Peyer's patch (tissue), 4 donors: Measurements from ENCODE around the gene HIC2. TPM values are rescaled to one million over a fixed set of nuclear protein-coding genes. Genes with fewer than 3 reads are reported as not detected.
"Not testable (repeated sequence)": the region's sequence is repeated elsewhere in the genome, so short reads cannot be mapped to it uniquely, and the experiment has no call there.

ENCODE experiments used
- DNase-seq, 3 donors: peaks; one replicate each; pipeline ENCODE4 v3.0.0-alpha.2; 2017 to 2019
- H3K27ac ChIP-seq, 4 donors: fragments of 200-600 bp; sonication (generic); one replicate each; pipeline ENCODE4 v1.5.1; 2016 to 2019
- H3K27me3 ChIP-seq, 2 donors: fragments of 200-600 bp; sonication (generic); one replicate each; pipeline ENCODE4 v1.5.1; 2019
- H3K36me3 ChIP-seq, 3 donors: fragments of 200-600 bp; sonication (generic); one replicate each; pipeline ENCODE4 v1.5.1; 2016 to 2019
- H3K4me1 ChIP-seq, 4 donors: fragments of 200-600 bp; sonication (generic); one replicate each; pipeline ENCODE4 v1.5.1; 2016 to 2019
- H3K4me3 ChIP-seq, 4 donors: fragments of 200-600 bp; sonication (generic); 1 replicate in 3 of 4; 2 replicates in 1 of 4; pipeline ENCODE4 v1.5.1; 2016 to 2019; ENCODE audit warnings: mild to moderate bottlenecking in 1 of 4
- H3K9me3 ChIP-seq, 4 donors: fragments of 200-600 bp; sonication (generic); one replicate each; pipeline ENCODE4 v1.5.1; 2016 to 2019; ENCODE audit warnings: mild to moderate bottlenecking in 1 of 4
- total RNA-seq, 4 donors: library from RNA; depleted of rRNA; stranded (reverse); fragments of >200 nt; gene quantifications; one replicate each; pipeline ENCODE4 v1.1.0, GENCODE V29; 2016

The HIC2 gene, protein sequence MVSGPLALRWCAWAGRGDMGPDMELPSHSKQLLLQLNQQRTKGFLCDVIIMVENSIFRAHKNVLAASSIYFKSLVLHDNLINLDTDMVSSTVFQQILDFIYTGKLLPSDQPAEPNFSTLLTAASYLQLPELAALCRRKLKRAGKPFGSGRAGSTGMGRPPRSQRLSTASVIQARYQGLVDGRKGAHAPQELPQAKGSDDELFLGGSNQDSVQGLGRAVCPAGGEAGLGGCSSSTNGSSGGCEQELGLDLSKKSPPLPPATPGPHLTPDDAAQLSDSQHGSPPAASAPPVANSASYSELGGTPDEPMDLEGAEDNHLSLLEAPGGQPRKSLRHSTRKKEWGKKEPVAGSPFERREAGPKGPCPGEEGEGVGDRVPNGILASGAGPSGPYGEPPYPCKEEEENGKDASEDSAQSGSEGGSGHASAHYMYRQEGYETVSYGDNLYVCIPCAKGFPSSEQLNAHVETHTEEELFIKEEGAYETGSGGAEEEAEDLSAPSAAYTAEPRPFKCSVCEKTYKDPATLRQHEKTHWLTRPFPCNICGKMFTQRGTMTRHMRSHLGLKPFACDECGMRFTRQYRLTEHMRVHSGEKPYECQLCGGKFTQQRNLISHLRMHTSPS
- total RNA-seq: 1 to 10 TPM; 5.0 to 9.5 (median 7.4) TPM

DNA sequence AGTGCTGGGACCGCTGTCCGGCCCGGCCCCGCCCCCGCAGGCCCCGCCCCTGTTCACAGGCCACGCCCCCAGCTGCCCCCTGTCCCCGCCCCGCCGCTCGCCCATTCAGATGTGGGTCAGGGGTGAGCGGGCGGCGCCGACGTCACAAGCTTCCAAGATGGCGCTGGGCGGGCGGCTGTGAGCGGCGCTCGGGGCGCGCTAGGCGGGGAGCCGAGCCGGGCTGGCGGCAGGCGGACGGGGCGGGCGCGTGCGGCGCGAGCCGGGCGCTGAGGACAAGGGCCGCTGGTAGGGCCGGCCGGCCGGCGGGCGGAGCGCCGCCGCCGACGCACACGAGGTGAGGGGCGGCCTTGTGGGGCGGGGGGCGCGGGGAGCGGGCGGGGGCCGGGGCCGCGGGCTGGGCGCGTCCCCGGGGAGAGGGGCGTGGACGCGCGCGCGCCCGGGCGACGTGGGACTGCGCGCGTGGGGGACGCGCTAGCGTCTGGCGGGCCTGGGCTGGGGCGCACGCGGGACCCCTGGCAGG lies at the start of gene HIC2:
Gene HIC2, plus strand, starts transcription at position 145 of the 520 bp plus-strand sequence. CDS start 25,461 bp downstream, outside the sequence.
- H3K36me3 ChIP-seq, DNase-seq, H3K4me1 ChIP-seq, H3K9me3 ChIP-seq, H3K27me3 ChIP-seq: not testable (repeated sequence)
- Histone ChIP-seq H3K27ac (peak within 1 kb of the TSS in 1 of 4 donors; percentile 65), H3K4me3 (peak within 1 kb of the TSS; percentile 42 to 55 (median 47))

DNA sequence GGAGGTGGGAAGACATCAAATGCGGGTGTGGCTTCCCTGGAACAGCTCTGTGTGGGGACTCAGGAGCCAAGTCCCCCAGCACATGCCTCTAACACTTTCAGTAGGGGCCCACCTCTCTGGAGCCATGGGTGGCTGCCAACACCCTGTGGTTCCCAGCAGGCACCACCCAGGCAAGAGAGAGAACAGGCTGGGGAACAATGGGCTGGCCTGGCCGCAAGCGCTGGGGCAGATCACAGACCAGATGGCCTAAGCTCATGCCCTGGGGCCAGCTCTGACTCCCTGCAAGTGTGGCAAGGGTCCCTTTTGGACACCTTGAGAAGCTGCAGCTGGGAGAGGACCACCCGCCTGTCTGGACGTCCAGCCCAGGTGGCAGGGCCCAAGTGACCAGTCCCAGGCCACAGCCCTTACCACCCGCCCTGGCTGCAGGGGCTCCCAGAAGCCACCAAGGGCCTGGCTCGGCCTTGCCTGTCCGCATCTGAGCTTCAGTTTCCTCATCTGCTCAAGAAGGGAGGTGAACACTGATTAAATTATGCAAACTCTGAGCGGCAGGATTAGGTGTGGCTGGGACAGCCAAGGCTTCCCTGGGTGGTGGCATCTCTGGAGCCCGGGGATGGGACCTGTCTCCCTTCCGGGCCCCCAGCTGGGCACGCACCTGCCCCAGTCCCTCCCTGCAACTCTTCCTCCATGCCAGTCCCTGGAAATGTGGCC lies 48.4 kb upstream of the HIC2 start:
- H3K36me3 ChIP-seq, H3K27me3 ChIP-seq, H3K27ac ChIP-seq, H3K9me3 ChIP-seq, H3K4me3 ChIP-seq, H3K4me1 ChIP-seq: not testable (repeated sequence)
- DNase-seq: peak in 1 of 3 donors; percentile 5

DNA sequence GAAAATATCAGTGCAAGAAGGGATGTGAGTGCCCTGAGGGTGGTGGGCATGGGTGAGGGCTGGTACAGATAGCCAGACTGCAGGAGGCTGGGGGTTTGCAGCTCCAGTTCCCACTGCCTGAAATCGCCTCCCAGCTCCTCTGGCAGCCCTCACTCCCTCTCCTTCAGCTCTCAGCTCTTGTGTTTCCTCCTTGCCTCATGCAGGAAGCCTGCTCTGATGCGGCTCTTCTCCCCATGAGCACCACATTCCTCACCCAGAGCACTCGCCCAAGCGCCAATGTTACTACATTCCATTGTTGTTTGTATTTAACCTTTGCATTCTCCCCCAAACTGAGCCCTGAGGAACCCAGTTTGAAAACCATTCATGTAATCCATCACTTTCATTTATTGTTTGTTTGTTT lies 41.3 kb upstream of the HIC2 start:
- not testable (repeated sequence) for H3K9me3 ChIP-seq, DNase-seq, H3K36me3 ChIP-seq, H3K27me3 ChIP-seq, H3K4me1 ChIP-seq, H3K27ac ChIP-seq, H3K4me3 ChIP-seq

DNA sequence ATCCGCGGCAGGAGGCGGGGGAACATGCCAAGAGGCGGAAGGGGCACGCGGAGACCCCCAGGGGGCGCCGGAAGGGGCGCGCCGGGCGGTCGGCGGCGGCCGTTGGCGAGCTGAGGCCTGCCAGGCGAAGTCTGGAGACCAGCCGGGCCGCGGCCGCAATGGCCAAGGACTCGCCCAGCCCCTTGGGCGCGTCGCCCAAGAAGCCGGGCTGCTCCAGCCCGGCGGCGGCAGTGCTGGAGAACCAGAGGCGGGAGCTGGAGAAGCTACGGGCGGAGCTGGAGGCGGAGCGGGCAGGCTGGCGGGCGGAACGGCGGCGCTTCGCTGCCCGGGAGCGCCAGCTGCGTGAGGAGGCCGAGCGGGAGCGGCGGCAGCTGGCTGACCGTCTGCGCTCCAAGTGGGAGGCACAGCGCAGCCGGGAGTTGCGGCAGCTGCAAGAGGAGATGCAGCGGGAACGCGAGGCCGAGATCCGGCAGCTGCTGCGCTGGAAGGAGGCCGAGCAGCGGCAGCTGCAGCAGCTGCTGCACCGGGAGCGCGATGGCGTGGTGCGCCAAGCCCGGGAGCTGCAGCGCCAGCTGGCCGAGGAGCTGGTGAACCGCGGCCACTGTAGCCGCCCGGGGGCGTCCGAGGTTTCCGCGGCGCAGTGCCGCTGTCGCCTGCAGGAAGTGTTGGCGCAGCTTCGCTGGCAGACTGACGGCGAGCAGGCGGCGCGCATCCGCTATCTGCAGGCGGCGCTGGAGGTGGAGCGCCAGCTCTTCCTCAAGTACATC lies 33.3 kb upstream of the HIC2 start, which contains the start of gene RIMBP3B:
Gene RIMBP3B, plus strand, starts transcription at position 51 of the 767 bp plus-strand sequence. Its CDS starts 108 bp downstream, at position 159.
- DNase-seq, H3K27me3 ChIP-seq, H3K9me3 ChIP-seq, H3K4me1 ChIP-seq, H3K27ac ChIP-seq, H3K4me3 ChIP-seq, H3K36me3 ChIP-seq: not testable (repeated sequence)

DNA sequence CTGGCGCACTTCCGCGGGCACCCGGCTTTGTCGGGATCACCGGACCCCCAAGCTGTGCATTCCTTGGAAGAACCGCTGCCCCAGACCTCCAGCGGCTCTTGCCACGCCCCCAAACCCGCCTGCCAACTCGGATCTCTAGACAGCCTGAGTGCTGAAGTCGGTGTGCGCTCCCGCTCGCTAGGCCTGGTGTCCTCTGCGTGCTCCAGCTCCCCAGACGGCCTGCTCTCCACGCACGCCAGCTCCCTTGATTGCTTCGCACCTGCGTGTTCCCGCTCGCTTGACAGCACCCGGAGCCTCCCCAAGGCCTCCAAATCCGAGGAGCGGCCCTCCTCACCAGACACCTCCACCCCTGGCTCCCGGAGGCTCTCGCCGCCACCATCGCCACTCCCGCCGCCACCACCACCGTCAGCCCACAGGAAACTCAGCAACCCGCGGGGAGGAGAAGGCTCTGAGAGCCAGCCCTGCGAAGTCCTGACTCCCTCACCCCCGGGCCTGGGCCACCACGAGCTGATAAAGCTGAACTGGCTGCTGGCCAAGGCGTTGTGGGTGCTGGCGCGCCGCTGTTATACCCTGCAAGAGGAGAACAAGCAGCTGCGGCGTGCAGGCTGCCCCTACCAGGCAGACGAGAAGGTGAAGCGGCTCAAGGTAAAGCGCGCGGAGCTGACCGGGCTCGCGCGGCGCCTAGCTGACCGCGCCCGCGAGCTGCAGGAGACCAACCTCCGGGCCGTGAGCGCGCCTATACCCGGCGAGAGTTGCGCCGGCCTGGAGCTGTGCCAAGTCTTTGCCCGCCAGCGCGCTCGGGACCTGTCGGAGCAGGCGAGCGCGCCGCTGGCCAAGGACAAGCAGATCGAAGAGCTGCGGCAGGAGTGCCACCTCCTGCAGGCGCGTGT lies 32.5 kb upstream of the HIC2 start:
- H3K4me3 ChIP-seq, DNase-seq, H3K27me3 ChIP-seq, H3K36me3 ChIP-seq, H3K9me3 ChIP-seq, H3K4me1 ChIP-seq, H3K27ac ChIP-seq: not testable (repeated sequence)

DNA sequence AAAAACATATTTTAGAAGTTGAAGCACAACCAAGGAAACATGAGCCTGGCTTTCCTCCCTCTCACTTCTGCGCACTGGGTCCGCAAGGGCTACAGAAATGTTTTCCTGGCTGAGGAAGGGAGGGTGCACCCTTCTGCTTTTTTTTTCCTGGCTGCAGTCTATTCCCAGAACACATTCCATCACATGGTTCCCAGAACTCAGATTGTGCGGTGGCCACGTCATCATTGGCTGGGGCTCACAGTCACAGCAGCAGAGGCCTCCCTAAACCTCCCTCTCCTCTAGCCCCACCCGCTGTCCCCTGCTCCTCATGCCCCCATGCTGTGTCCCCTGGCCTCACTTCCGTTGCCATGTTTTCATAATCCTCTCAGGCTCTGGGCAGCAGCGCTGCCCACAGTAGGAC lies 27.7 kb upstream of the HIC2 start:
- not testable (repeated sequence) for H3K9me3 ChIP-seq, H3K4me1 ChIP-seq, H3K27ac ChIP-seq, DNase-seq, H3K27me3 ChIP-seq, H3K36me3 ChIP-seq, H3K4me3 ChIP-seq

DNA sequence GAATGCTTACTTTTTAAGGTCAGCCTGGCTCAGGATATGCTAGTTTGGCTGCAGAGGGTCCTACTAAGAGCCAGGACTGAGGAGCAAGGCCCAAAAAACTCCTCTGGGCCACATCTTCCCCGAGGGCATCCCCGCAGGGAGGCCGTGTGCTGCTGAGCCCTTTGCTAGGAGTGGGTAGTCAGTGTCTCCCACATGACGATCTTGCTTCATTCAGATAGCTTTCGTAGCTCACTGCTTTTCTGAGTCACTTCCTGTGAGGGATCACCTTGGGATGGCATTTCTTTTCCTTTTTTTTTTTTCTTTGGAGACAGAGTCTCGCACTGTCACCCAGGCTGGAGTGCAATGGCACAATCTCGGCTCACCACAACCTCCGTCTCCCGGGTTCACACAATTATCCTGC lies 27.2 kb upstream of the HIC2 start:
- not testable (repeated sequence) for H3K9me3 ChIP-seq, H3K27me3 ChIP-seq, H3K27ac ChIP-seq, H3K36me3 ChIP-seq, H3K4me3 ChIP-seq, DNase-seq, H3K4me1 ChIP-seq

DNA sequence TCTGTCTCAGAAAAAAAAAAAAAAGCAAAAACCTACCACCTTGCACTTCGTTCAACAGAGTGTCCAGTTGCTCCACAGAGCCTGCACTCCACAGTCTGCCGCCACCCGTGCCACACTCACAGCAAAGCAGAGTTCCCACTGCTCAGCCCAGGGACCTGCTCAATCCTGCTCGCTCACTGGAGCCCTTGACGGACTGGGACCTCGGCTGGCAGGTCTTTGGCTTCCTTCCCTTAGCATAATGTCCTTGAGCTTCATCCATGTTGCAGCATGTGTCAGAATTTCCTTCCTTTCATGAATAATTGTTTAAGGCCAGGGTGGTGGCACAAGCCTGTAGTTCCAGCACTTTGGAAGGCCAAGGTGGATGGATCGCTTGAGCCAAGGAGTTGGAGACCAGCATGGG lies 22.6 kb upstream of the HIC2 start:
- DNase-seq, H3K9me3 ChIP-seq, H3K4me1 ChIP-seq, H3K27ac ChIP-seq, H3K4me3 ChIP-seq, H3K27me3 ChIP-seq, H3K36me3 ChIP-seq: not testable (repeated sequence)

DNA sequence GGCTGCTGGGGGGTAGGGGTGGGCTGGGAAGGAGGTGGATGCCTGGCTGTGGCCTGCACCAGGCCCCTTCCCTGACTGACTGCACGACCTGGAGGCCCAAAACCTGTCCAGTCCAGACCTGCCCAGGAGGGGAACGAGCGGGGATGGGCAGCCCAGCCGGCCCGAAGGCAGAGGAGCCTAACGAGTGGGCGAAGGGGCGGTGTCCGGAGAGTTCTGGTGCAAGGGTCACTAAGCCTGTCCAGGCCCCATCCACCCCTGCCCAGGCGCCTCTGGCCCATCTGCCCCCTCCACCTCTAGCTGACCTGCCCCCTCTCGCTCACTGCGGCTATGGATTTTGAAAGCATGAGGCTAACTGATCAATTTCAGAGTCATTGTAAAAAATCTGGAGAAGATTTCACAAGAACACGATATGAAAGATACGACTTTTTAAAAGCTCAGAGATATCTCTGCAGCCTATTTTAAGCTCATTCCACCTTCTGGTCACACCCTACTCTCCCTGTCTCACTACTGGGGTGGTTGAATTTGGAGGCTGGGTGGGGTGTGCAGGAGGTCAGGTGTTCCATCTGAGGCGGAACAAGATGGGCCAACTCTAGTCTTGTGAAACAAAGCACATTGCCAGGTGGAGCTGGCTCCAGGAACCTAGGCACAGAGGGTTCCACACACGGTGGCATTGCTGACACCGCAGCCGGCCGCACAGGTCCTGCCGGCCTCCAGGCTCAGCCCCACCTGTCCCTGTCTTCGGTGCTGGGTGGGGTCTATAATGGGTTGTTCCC lies 15.8 kb upstream of the HIC2 start:
- DNase-seq, H3K27me3 ChIP-seq, H3K27ac ChIP-seq, H3K36me3 ChIP-seq, H3K4me3 ChIP-seq, H3K4me1 ChIP-seq, H3K9me3 ChIP-seq: not testable (repeated sequence)

DNA sequence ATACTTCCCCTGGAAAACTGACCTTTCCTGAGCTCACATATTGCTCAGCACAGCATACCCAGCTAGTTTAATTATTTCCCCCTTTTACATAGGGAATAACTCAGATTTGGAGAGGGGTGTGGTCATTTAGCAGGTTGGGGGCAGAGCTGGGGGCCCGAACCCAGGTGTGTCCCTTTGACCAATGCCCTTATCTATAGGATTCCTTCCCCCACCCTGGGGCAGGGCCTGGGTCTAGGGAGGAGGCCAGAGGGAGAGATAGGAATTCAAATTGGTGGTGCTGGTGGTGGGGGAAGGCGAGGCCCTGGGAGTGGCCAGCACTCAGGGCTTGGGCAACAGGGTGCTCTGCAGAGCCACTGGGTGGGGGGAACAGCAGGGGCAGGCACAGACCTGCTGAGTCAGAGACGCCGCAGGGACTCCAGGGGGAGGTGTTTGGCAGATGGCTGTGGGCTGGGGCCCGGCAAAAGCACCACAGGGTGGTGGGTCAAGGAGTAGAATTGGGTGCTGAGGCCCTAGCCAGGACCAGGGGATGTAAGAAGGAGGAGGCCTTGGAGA lies 14.3 kb upstream of the HIC2 start:
- H3K27me3 ChIP-seq, H3K36me3 ChIP-seq, H3K9me3 ChIP-seq, H3K27ac ChIP-seq, H3K4me1 ChIP-seq, DNase-seq, H3K4me3 ChIP-seq: not testable (repeated sequence)

DNA sequence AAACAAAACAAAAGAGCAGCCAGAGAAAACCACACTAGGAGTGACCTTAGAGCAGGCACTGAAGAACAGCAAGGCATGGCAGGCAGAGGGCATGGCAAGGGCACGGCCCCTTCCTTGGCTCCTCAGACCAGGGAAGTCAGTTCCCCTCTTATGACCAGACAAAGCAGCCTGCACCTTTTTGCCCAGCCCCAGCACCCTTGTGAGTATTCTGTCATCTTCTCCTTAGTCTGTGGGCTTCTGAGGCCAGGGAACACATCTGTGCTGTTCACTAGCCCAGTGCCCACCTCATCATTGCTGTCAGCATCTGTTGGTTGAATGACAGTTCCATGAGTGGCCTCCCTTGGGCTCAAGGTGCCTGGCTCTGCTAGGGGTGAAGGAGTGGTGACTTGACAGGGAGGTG lies 10.0 kb upstream of the HIC2 start:
- not testable (repeated sequence) for H3K4me1 ChIP-seq, H3K4me3 ChIP-seq, DNase-seq, H3K27ac ChIP-seq, H3K27me3 ChIP-seq, H3K36me3 ChIP-seq, H3K9me3 ChIP-seq

DNA sequence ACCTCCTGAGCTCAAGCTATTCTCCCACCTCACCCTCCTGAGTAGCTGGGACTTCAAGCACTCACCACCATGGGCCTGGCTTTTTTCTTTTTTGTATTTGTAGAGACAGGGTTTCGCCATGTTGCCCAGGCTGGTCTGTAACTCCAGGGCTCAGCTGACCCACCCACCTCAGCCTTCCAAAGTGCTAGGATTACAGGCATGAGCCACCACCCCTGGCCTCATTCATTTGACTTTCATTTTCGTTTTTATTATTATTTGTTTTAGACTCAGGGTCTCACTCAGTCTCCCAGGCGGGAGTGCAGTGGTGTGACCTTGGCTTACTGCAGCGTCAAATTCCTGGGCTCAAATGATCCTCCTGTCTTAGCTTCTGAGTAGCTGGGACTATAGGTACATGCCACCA lies 9.4 kb upstream of the HIC2 start:
- not testable (repeated sequence) for H3K27me3 ChIP-seq, DNase-seq, H3K27ac ChIP-seq

DNA sequence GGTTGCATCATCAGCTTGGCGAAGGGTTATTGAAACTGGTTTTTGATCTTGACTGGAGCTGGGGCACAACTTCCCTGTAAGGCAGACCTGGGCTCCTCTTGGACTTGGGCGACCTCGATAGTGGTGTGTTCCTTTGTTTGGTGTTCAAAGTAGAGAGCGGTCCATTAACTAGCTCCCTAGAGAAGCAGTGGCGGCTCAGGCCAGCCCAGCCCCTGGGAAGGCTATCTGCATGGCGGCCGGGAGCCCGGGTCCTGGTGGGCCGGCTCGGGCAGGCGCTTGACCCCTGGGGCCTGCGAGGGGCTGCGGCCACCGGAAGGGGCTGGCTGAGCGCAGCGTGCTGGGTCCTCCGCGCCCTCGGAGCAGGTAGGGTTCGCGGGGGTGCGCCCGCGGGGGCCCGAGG lies 796 bp upstream of the HIC2 start:
- H3K4me3 ChIP-seq, H3K36me3 ChIP-seq, DNase-seq, H3K27me3 ChIP-seq, H3K4me1 ChIP-seq, H3K9me3 ChIP-seq, H3K27ac ChIP-seq: not testable (repeated sequence)

More for the DNA sequence above, 9.4 kb upstream of the HIC2 start:
- H3K4me1 ChIP-seq, H3K9me3 ChIP-seq, H3K4me3 ChIP-seq, H3K36me3 ChIP-seq: not testable (repeated sequence)
